Activated T-helper 1 cell treated with anti-CD3 and anti-CD28 coated beads, Interleukin-12 subunit alpha, Interleukin-12 subunit beta, Interleukin-2, Interleukin-4 antibody, amounts not matched to agents 30 ng/mL and 10 ng/mL and 1 ng/mL, durations not matched to agents 14 hours and 24 hours and 36 hours (primary cell): ENCODE measurements around the gene PFDN2. TPM values are rescaled to one million over a fixed set of nuclear protein-coding genes. Genes with fewer than 3 reads are reported as not detected.
"Not testable (repeated sequence)": the region's sequence is repeated elsewhere in the genome, so short reads cannot be mapped to it uniquely, and the experiment has no call there.

ENCODE experiments used
- DNase-seq: peaks from one replicate; pipeline ENCODE4 v3.0.0; 2021; ENCODE audit warnings: low spot score
- H3K27ac Mint-ChIP-seq: one replicate; pipeline ENCODE4 v1.8.0; 2021; ENCODE audit warnings: mild to moderate bottlenecking, mixed read lengths
- H3K27me3 Mint-ChIP-seq: one replicate; pipeline ENCODE4 v1.8.0; 2022; ENCODE audit warnings: mild to moderate bottlenecking, moderate library complexity, mixed read lengths; ENCODE audit not compliant: insufficient read depth
- H3K36me3 Mint-ChIP-seq: one replicate; pipeline ENCODE4 v1.8.0; 2021; ENCODE audit warnings: low read depth, mixed read lengths
- H3K4me1 Mint-ChIP-seq: one replicate; pipeline ENCODE4 v1.8.0; 2021; ENCODE audit warnings: low read depth, mixed read lengths
- H3K4me3 Mint-ChIP-seq: one replicate; pipeline ENCODE4 v1.8.0; 2021; ENCODE audit warnings: mild to moderate bottlenecking, moderate library complexity, mixed read lengths
- H3K9me3 Mint-ChIP-seq: one replicate; pipeline ENCODE4 v1.8.0; 2021; ENCODE audit warnings: mixed read lengths
- intact Hi-C: fragments of 100-400 bp; cut with micrococcal nuclease; formaldehyde crosslinking; loops from one replicate; pipeline ENCODE4 v1.15.1; 2024
- total RNA-seq: library from RNA; stranded (reverse); gene quantifications from 2 replicates; pipeline ENCODE4 v1.2.3, GENCODE V29; 2022

The PFDN2 gene
- total RNA-seq, 1 donor from 2014 or later = 164 TPM

DNA sequence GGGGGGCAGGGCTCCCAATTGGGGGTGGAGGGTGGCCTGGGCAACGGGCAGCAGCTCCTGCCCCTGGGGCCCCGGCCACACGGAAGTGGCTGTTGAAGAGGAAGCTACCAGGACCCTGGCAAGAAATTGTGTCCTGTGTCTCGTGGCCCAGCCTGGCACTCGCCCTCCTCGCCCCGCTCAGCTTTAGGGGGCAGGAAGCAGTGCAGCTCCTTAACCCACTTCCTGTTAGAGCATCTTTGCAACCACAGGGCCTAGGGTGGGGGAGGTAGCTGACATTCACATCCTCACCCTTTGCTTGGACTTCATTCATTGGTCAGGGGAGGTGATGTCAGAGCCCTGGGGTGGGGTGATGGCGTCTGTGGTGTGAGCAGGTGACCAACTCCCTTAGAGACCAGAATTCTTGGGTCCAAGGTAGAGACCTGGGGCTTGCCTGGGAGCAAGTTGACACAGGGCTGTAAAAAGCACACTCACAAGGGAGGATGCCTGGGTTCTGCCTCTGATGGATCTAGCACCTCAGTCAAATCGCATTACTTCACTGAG lies 48.0 kb downstream of the PFDN2 start, which contains the start of gene ARHGAP30:
Gene ARHGAP30, minus strand, starts transcription at position 161 of the 540 bp plus-strand sequence. CDS start 267 bp downstream, outside the sequence.
- peaks cover 22% of the 10 kb centered on the region for H3K36me3 Mint-ChIP-seq
- H3K4me1 Mint-ChIP-seq = peaks cover 59% of the 10 kb centered on the region
- no peaks in the 10 kb centered on the region for H3K9me3 Mint-ChIP-seq
- DNase-seq = peak; percentile 84
- H3K27me3 Mint-ChIP-seq = no peaks in the 10 kb centered on the region
- intact Hi-C loops = loop anchor here (1.0 to 2.0 kb wide), 3 partner anchors 27 to 49 kb away; partner anchors contain the start of genes F11R, NIT1 and PFDN2
- peak within 1 kb of the TSS; percentile 99 for H3K27ac Mint-ChIP-seq
- H3K4me3 Mint-ChIP-seq = peak within 1 kb of the TSS; percentile 96

GRCh38 chr1:161069241-161069640 lies 48.6 kb downstream of the PFDN2 start:
- Mint-ChIP-seq H3K4me3 (peak overlapping the region; percentile 96), H3K9me3 (no peaks in the 10 kb centered on the region), H3K27ac (peak overlapping the region; percentile 99), H3K4me1 (peaks cover 65% of the 10 kb centered on the region), H3K36me3 (peaks cover 28% of the 10 kb centered on the region), H3K27me3 (no peaks in the 10 kb centered on the region)
- DNase-seq = no peak
- intact Hi-C loops = loop anchor here (2.0 kb wide), 2 partner anchors 28 to 48 kb away; partner anchors contain the start of gene F11R

- intact Hi-C loops = loop anchor here (1.0 to 2.0 kb wide), 6 partner anchors 22 to 86 kb away; partner anchors contain the start of genes DEDD and F11R
- peaks cover 71% of the 10 kb centered on the region for H3K4me1 Mint-ChIP-seq
- peak overlapping the region; percentile 99 for H3K27ac Mint-ChIP-seq
- peaks cover 32% of the 10 kb centered on the region for H3K36me3 Mint-ChIP-seq
- H3K4me3 Mint-ChIP-seq = peak overlapping the region; percentile 96
- peak; percentile 82 for DNase-seq
- no peaks in the 10 kb centered on the region for H3K9me3 Mint-ChIP-seq
- H3K27me3 Mint-ChIP-seq = no peaks in the 10 kb centered on the region
Measured at GRCh38 chr1:161068306-161069234, 49.3 kb downstream of the PFDN2 start.

DNA sequence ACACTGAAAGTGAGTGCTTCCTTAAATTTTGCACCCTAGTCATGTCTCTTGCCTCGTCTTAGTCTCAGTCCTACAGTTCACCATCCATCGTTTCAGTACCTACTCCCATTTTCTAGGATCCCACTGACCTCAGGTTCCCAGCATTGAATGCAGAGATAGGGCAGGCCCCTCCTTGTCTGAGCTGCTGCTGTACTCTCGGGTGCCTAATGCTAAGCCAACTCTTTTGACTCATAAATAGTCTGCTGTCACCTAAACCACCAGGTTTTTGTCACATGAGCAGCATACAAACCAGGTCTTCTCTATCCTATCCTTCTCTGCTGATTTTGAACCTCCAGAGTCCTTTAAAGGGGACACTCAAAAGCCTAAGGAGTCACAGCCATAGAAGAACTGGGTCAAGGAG lies 51.1 kb downstream of the PFDN2 start:
- Mint-ChIP-seq H3K4me1 (peaks cover 70% of the 10 kb centered on the region), H3K9me3 (no peaks in the 10 kb centered on the region), H3K27ac (peak overlapping the region; percentile 99), H3K4me3 (peak overlapping the region; percentile 96), H3K36me3 (peaks cover 39% of the 10 kb centered on the region), H3K27me3 (no peaks in the 10 kb centered on the region)
- intact Hi-C loops = no loop called here
- DNase-seq = no peak

- H3K4me1 Mint-ChIP-seq = peaks cover 65% of the 10 kb centered on the region
- DNase-seq, H3K27me3 Mint-ChIP-seq, H3K9me3 Mint-ChIP-seq, H3K4me3 Mint-ChIP-seq, intact Hi-C loops: not testable (repeated sequence)
- peaks cover 39% of the 10 kb centered on the region for H3K36me3 Mint-ChIP-seq
- peak overlapping the region; percentile 61 for H3K27ac Mint-ChIP-seq
Measured at GRCh38 chr1:161065681-161066080, 52.2 kb downstream of the PFDN2 start.

DNA sequence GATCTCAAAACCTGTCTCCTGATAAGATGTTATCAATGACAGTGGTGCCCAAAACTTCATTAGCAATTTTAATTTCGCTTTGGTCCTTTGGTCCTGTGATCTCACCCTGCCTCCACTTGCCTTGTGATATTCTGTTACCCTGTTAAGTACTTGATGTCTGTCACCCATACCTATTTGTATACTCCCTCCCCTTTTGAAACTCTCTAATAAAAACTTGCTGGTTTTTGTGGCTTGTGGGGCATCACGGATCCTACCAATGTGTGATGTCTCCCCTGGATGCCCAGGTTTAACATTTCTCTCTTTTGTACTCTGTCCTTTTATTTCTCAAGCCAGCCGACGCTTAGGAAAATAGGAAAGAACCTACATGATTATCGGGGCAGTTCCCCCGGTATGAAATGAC lies 53.9 kb downstream of the PFDN2 start:
- Mint-ChIP-seq H3K4me1 (peaks cover 70% of the 10 kb centered on the region), H3K36me3 (peaks cover 47% of the 10 kb centered on the region), H3K27ac (peak overlapping the region; percentile 79)
- intact Hi-C loops, H3K9me3 Mint-ChIP-seq, H3K27me3 Mint-ChIP-seq, DNase-seq, H3K4me3 Mint-ChIP-seq: not testable (repeated sequence)

- intact Hi-C loops = no loop called here
- peaks cover 45% of the 10 kb centered on the region for H3K4me1 Mint-ChIP-seq
- peaks cover 37% of the 10 kb centered on the region for H3K36me3 Mint-ChIP-seq
- H3K4me3 Mint-ChIP-seq = no peak overlapping the region
- no peaks in the 10 kb centered on the region for H3K27me3 Mint-ChIP-seq
- no peaks in the 10 kb centered on the region for H3K9me3 Mint-ChIP-seq
- H3K27ac Mint-ChIP-seq = no peak overlapping the region
- DNase-seq = no peak
Measured at GRCh38 chr1:161061419-161061818, 56.4 kb downstream of the PFDN2 start.

- no peaks in the 10 kb centered on the region for H3K27me3 Mint-ChIP-seq
- DNase-seq = no peak
- intact Hi-C loops = no loop called here
- peaks cover 37% of the 10 kb centered on the region for H3K36me3 Mint-ChIP-seq
- peaks cover 40% of the 10 kb centered on the region for H3K4me1 Mint-ChIP-seq
- H3K9me3 Mint-ChIP-seq = no peaks in the 10 kb centered on the region
- no peak overlapping the region for H3K27ac Mint-ChIP-seq
- no peak overlapping the region for H3K4me3 Mint-ChIP-seq
Measured at GRCh38 chr1:161059293-161059692, 58.5 kb downstream of the PFDN2 start.

- Mint-ChIP-seq H3K27ac (no peak overlapping the region), H3K4me3 (no peak overlapping the region), H3K4me1 (peaks cover 26% of the 10 kb centered on the region), H3K27me3 (no peaks in the 10 kb centered on the region), H3K36me3 (peaks cover 46% of the 10 kb centered on the region), H3K9me3 (no peaks in the 10 kb centered on the region)
- intact Hi-C loops = no loop called here
- DNase-seq = no peak
Measured at GRCh38 chr1:161054805-161055204, 63.0 kb downstream of the PFDN2 start.

- Mint-ChIP-seq H3K36me3 (peaks cover 42% of the 10 kb centered on the region), H3K9me3 (no peaks in the 10 kb centered on the region)
Measured at GRCh38 chr1:161054232-161054631, 63.6 kb downstream of the PFDN2 start.

GRCh38 chr1:161052899-161053298 lies 64.9 kb downstream of the PFDN2 start:
- Mint-ChIP-seq H3K27me3 (no peaks in the 10 kb centered on the region), H3K4me1 (peaks cover 28% of the 10 kb centered on the region), H3K36me3 (peaks cover 50% of the 10 kb centered on the region), H3K27ac (no peak overlapping the region), H3K9me3 (no peaks in the 10 kb centered on the region), H3K4me3 (no peak overlapping the region)
- no peak for DNase-seq
- intact Hi-C loops = no loop called here

More at GRCh38 chr1:161054232-161054631, 63.6 kb downstream of the PFDN2 start:
- intact Hi-C loops = no loop called here
- Mint-ChIP-seq H3K4me1 (peaks cover 20% of the 10 kb centered on the region), H3K4me3 (no peak overlapping the region), H3K27ac (no peak overlapping the region), H3K27me3 (no peaks in the 10 kb centered on the region)
- no peak for DNase-seq

DNA sequence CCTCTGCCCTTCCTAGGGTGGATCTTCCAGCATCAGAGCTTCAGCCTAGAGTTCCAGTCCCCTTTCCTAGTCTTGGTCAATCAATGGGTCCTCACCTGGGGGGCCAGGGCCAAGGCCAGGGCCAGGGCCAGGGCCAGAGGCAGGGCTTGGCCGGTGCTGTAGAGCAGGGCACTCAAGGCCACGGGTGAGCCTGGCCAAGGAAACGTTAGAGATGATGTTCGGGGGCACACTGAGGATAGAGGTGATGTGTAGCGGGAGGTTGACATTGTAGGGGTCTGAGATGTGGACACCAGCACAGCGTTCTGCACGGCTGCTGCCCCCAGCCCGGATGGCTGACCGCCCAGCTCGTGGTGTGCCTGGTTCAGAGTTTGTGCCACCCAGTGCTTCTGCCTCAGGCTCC lies 66.6 kb downstream of the PFDN2 start:
- Mint-ChIP-seq H3K9me3 (peaks cover 4% of the 10 kb centered on the region), H3K36me3 (peaks cover 47% of the 10 kb centered on the region), H3K4me1 (peaks cover 38% of the 10 kb centered on the region), H3K27me3 (no peaks in the 10 kb centered on the region), H3K27ac (no peak overlapping the region), H3K4me3 (no peak overlapping the region)
- intact Hi-C loops = no loop called here
- DNase-seq = no peak
